Naive thymus-derived CD4-positive, alpha-beta T cell (primary cell): Measurements from ENCODE around the gene CLEC2B. TPM values are rescaled to one million over a fixed set of nuclear protein-coding genes. Genes with fewer than 3 reads are reported as not detected.

Experiments
- ATAC-seq: fragments of 150-1000 bp; cut with Tn5 transposase; 2 replicates; pipeline ENCODE4 v1.10.0; 2021; ENCODE audit warnings: mild to moderate bottlenecking, moderate library complexity
- CTCF ChIA-PET: fragments of 350-600 bp; sonication (Branson Sonifier 250); formaldehyde crosslinking; loops from one replicate; lab custom pipeline; 2021; ENCODE audit warnings: antibody characterized with exemption; lab: Charles Lee
- POLR2A ChIA-PET: fragments of 350-600 bp; sonication (Branson Sonifier 250); formaldehyde crosslinking; loops from one replicate; lab custom pipeline; 2021; ENCODE audit warnings: antibody characterized with exemption, inconsistent platforms; lab: Charles Lee
- DNase-seq, 9 donors: peaks; one replicate each; pipeline versions ENCODE4 v3.0.0 to v3.0.0-alpha.2; 2020 to 2022; ENCODE audit warnings: mixed read lengths in 1 of 9
- H3K27ac ChIP-seq: one replicate; pipeline ENCODE4 v1.7.0; 2013; ENCODE audit warnings: mild to moderate bottlenecking, low read depth, low read length, moderate library complexity
- H3K27me3 ChIP-seq, 2 donors: one replicate each; pipeline ENCODE4 v1.7.0; 2013; ENCODE audit warnings: low read length in 2 of 2, mild to moderate bottlenecking in 2 of 2, moderate library complexity in 2 of 2; ENCODE audit not compliant: control insufficient read depth in 2 of 2, insufficient read depth in 2 of 2
- H3K36me3 ChIP-seq, 3 experiments: 1 replicate in 2 of 3; 2 replicates in 1 of 3; pipeline ENCODE4 v1.7.0; 2013; ENCODE audit warnings: low read length in 3 of 3, mild to moderate bottlenecking in 3 of 3, moderate library complexity in 1 of 3; ENCODE audit not compliant: insufficient read depth in 3 of 3, control insufficient read depth in 2 of 3
- H3K4me1 ChIP-seq, 2 donors: one replicate each; pipeline ENCODE4 v1.7.0; 2013; ENCODE audit warnings: low read length in 2 of 2, mild to moderate bottlenecking in 2 of 2, moderate library complexity in 1 of 2; ENCODE audit not compliant: control insufficient read depth in 2 of 2, insufficient read depth in 2 of 2
- H3K4me3 ChIP-seq: 2 replicates; pipeline ENCODE4 v1.7.0; 2013; ENCODE audit warnings: mild to moderate bottlenecking, low read length
- H3K9me3 ChIP-seq, 3 experiments: 1 replicate in 2 of 3; 2 replicates in 1 of 3; pipeline ENCODE4 v1.7.0; 2013; ENCODE audit warnings: low read length in 3 of 3; ENCODE audit not compliant: control insufficient read depth in 2 of 3
- H3K27ac Mint-ChIP-seq, 9 donors: one replicate each; pipeline ENCODE4 v1.8.0; 2020 to 2022; ENCODE audit warnings: mixed read lengths in 9 of 9, mild to moderate bottlenecking in 8 of 9, moderate library complexity in 5 of 9, inconsistent platforms in 2 of 9
- H3K27me3 Mint-ChIP-seq, 5 donors: one replicate each; pipeline ENCODE4 v1.8.0; 2021 to 2022; ENCODE audit warnings: mixed read lengths in 5 of 5, mild to moderate bottlenecking in 1 of 5
- H3K36me3 Mint-ChIP-seq, 5 donors: one replicate each; pipeline ENCODE4 v1.8.0; 2020 to 2022; ENCODE audit warnings: mixed read lengths in 5 of 5, mild to moderate bottlenecking in 3 of 5, inconsistent platforms in 1 of 5
- H3K4me1 Mint-ChIP-seq, 7 donors: one replicate each; pipeline ENCODE4 v1.8.0; 2020 to 2022; ENCODE audit warnings: mixed read lengths in 7 of 7, mild to moderate bottlenecking in 3 of 7, inconsistent platforms in 1 of 7
- H3K4me3 Mint-ChIP-seq, 10 donors: one replicate each; pipeline ENCODE4 v1.8.0; 2020 to 2022; ENCODE audit warnings: mild to moderate bottlenecking in 10 of 10, mixed read lengths in 10 of 10, moderate library complexity in 6 of 10, inconsistent platforms in 2 of 10
- H3K9me3 Mint-ChIP-seq, 11 donors: one replicate each; pipeline ENCODE4 v1.8.0; 2020 to 2022; ENCODE audit warnings: mixed read lengths in 11 of 11, mild to moderate bottlenecking in 4 of 11, inconsistent platforms in 1 of 11, moderate library complexity in 1 of 11
- intact Hi-C, 2 donors: fragments of 100-400 bp; cut with micrococcal nuclease; formaldehyde crosslinking; loops; one replicate each; pipeline ENCODE4 v1.15.1; 2023
- polyA plus RNA-seq, 2 donors: library from polyadenylated mRNA; unstranded; fragments of 300-500 nt; fragmentation: Illumina TruSeq; gene quantifications; one replicate each; pipeline ENCODE4 v1.2.3, GENCODE V29; 2021
- total RNA-seq, 6 experiments: library from RNA in 5 of 6; stranded (reverse) in 5 of 6; gene quantifications; 1 replicate in 5 of 6; 2 replicates in 1 of 6; pipeline ENCODE4 v1.2.3 and lab custom pipeline; 2021 to 2026

Gene CLEC2B
- total RNA-seq (10 to 100 TPM; 50.1 to 86.8 (median 73.8) TPM), polyA plus RNA-seq (10 to 100 TPM; 22.1 to 61.2 TPM), total RNA-seq (lab: John Stamatoyannopoulos, UW) (65.1 reads per million, percentile 76 among the genes with 10 or more reads in this experiment)

- peaks cover 0 to 15% (median 3%) of the 10 kb centered on the region in 5 donors for H3K36me3 Mint-ChIP-seq
- H3K4me3 Mint-ChIP-seq: peak within 1 kb of the TSS; percentile 87 to 99 (median 93)
- intact Hi-C loops: loop anchor here (1.0 to 5.0 kb wide), 17 partner anchors 15 to 743 kb away; partner anchors contain the start of genes GABARAPL1 (in 2 of the 2), CD69 (in 1 of the 2) and MAGOHB (in 1 of the 2)
- peak within 1 kb of the TSS; percentile 94 for H3K27ac ChIP-seq
- peaks cover 7 to 14% of the 10 kb centered on the region in 2 donors for H3K4me1 ChIP-seq
- H3K36me3 ChIP-seq: no peaks in the 10 kb centered on the region
- no peaks in the 10 kb centered on the region for H3K27me3 ChIP-seq
- peak within 1 kb of the TSS; percentile 97 to 100 (median 99) for H3K27ac Mint-ChIP-seq
- ATAC-seq (peak; percentile 83), DNase-seq (peak in 7 of 9 donors; percentile 54 to 71 (median 58))
- peak within 1 kb of the TSS; percentile 68 for H3K4me3 ChIP-seq
- no peaks in the 10 kb centered on the region for H3K27me3 Mint-ChIP-seq
- CTCF ChIA-PET: interaction anchor here (0.6 to 2.7 kb wide), 4 partner anchors 53 to 127 kb away, joined by 3 to 9 read pairs (median 4); no protein-coding TSS in a partner anchor
- no peaks in the 10 kb centered on the region for H3K9me3 Mint-ChIP-seq
- H3K4me1 Mint-ChIP-seq: peaks cover 7 to 44% (median 29%) of the 10 kb centered on the region in 7 donors
- POLR2A ChIA-PET: interaction anchor here (0.6 to 4.2 kb wide), 29 partner anchors 11 to 343 kb away, joined by 3 to 88 read pairs (median 4); partner anchors contain the start of genes CD69, CLEC2D and GABARAPL1
- H3K9me3 ChIP-seq: no peaks in the 10 kb centered on the region
Observed at GRCh38 chr12:9869307-9870161, at the start of gene CLEC2B. Gene CLEC2B (minus strand): TSS chr12:9869354.

- peaks cover 5 to 52% (median 15%) of the 10 kb centered on the region in 5 donors for H3K36me3 Mint-ChIP-seq
- intact Hi-C loops: no loop called here
- DNase-seq: no peak
Observed at GRCh38 chr12:9911708-9912107, 42.6 kb upstream of the CLEC2B start.

GRCh38 chr12:9910716-9911421 is 41.7 kb upstream of the CLEC2B start:
- peak overlapping the region in 1 of 10 donors; percentile 5 for H3K4me3 Mint-ChIP-seq
- Histone ChIP-seq H3K4me1 (peaks cover 9 to 16% of the 10 kb centered on the region in 2 donors), H3K4me3 (no peak overlapping the region), H3K27me3 (no peaks in the 10 kb centered on the region), H3K27ac (no peak overlapping the region), H3K36me3 (no peaks in the 10 kb centered on the region), H3K9me3 (peaks cover 0 to 23% (median 8%) of the 10 kb centered on the region in 3 experiments)
- H3K27me3 Mint-ChIP-seq: peaks cover 0 to 12% (median 0%) of the 10 kb centered on the region in 5 donors
- H3K36me3 Mint-ChIP-seq: peaks cover 5 to 58% (median 15%) of the 10 kb centered on the region in 5 donors
- ChIA-PET POLR2A (no interaction called here), CTCF (interaction anchor here (0.9 kb wide), 1 partner anchor 160 kb away, joined by 7 read pairs; no protein-coding TSS in a partner anchor)
- peak overlapping the region in 5 of 9 donors; percentile 25 to 61 (median 52) for H3K27ac Mint-ChIP-seq
- intact Hi-C loops: no loop called here
- peaks cover 11 to 40% (median 35%) of the 10 kb centered on the region in 7 donors for H3K4me1 Mint-ChIP-seq
- H3K9me3 Mint-ChIP-seq: peaks cover 5 to 45% (median 22%) of the 10 kb centered on the region in 11 donors
- DNase-seq (no peak), ATAC-seq (no peak)

More at GRCh38 chr12:9911708-9912107, 42.6 kb upstream of the CLEC2B start:
- no peak overlapping the region for H3K27ac ChIP-seq
- no peak overlapping the region for H3K4me3 Mint-ChIP-seq
- H3K27me3 Mint-ChIP-seq: peaks cover 0 to 12% (median 0%) of the 10 kb centered on the region in 5 donors
- H3K36me3 ChIP-seq: no peaks in the 10 kb centered on the region
- H3K4me1 ChIP-seq: peaks cover under 1 to 8% of the 10 kb centered on the region in 2 donors
- no peak for ATAC-seq
- no peak overlapping the region for H3K4me3 ChIP-seq
- H3K27ac Mint-ChIP-seq: no peak overlapping the region
- H3K27me3 ChIP-seq: no peaks in the 10 kb centered on the region
- H3K4me1 Mint-ChIP-seq: peaks cover 9 to 32% (median 27%) of the 10 kb centered on the region in 7 donors
- CTCF ChIA-PET: interaction anchor here (0.9 to 1.6 kb wide), 2 partner anchors 28 to 161 kb away, joined by 4 to 7 read pairs; no protein-coding TSS in a partner anchor
- POLR2A ChIA-PET: interaction anchor here (0.7 kb wide), 1 partner anchor 215 kb away, joined by 3 read pairs; no protein-coding TSS in a partner anchor
- H3K9me3 ChIP-seq: peaks cover 0 to 23% (median 8%) of the 10 kb centered on the region in 3 experiments
- H3K9me3 Mint-ChIP-seq: peaks cover 5 to 45% (median 22%) of the 10 kb centered on the region in 11 donors

- Histone ChIP-seq H3K27me3 (no peaks in the 10 kb centered on the region), H3K27ac (no peak overlapping the region), H3K9me3 (peaks cover 0 to 23% (median 8%) of the 10 kb centered on the region in 3 experiments), H3K4me3 (no peak overlapping the region), H3K36me3 (no peaks in the 10 kb centered on the region), H3K4me1 (peaks cover 9 to 20% of the 10 kb centered on the region in 2 donors)
- Mint-ChIP-seq H3K27ac (peak overlapping the region in 4 of 9 donors; percentile 12 to 98 (median 52)), H3K4me1 (peaks cover 16 to 50% (median 41%) of the 10 kb centered on the region in 7 donors), H3K36me3 (peaks cover 5 to 63% (median 15%) of the 10 kb centered on the region in 5 donors), H3K27me3 (peaks cover 0 to 6% (median 0%) of the 10 kb centered on the region in 5 donors), H3K9me3 (peaks cover 5 to 45% (median 22%) of the 10 kb centered on the region in 11 donors), H3K4me3 (no peak overlapping the region)
- POLR2A ChIA-PET: interaction anchor here (0.8 to 5.7 kb wide), 2 partner anchors 16 to 42 kb away, joined by 3 to 47 read pairs; partner anchors contain the start of gene CLEC2B
- DNase-seq: no peak
- CTCF ChIA-PET: interaction anchor here (1.1 kb wide), 1 partner anchor 13 kb away, joined by 3 read pairs; no protein-coding TSS in a partner anchor
- no peak for ATAC-seq
- intact Hi-C loops: loop anchor here in 1 of 2 donors (5.0 kb wide), 1 partner anchor 42 kb away; the partner anchor contains the start of gene CLEC2B
Observed at GRCh38 chr12:9909724-9910123, 40.6 kb upstream of the CLEC2B start.

- H3K4me1 ChIP-seq: peaks cover 9 to 20% of the 10 kb centered on the region in 2 donors
- H3K27me3 ChIP-seq: no peaks in the 10 kb centered on the region
- H3K4me3 Mint-ChIP-seq: peak overlapping the region in 3 of 10 donors; percentile 16 to 76 (median 24)
- peaks cover 0 to 23% (median 8%) of the 10 kb centered on the region in 3 experiments for H3K9me3 ChIP-seq
- no peaks in the 10 kb centered on the region for H3K27me3 Mint-ChIP-seq
- H3K9me3 Mint-ChIP-seq: peaks cover 7 to 56% (median 24%) of the 10 kb centered on the region in 11 donors
- H3K4me3 ChIP-seq: no peak overlapping the region
- ChIA-PET CTCF (no interaction called here), POLR2A (interaction anchor here (5.7 kb wide), 1 partner anchor 41 kb away, joined by 47 read pairs; the partner anchor contains the start of gene CLEC2B)
- H3K4me1 Mint-ChIP-seq: peaks cover 16 to 50% (median 41%) of the 10 kb centered on the region in 7 donors
- H3K36me3 ChIP-seq: no peaks in the 10 kb centered on the region
- no peak for DNase-seq
- peaks cover 5 to 72% (median 15%) of the 10 kb centered on the region in 5 donors for H3K36me3 Mint-ChIP-seq
- H3K27ac ChIP-seq: no peak overlapping the region
- intact Hi-C loops: loop anchor here in 1 of 2 donors (5.0 kb wide), 1 partner anchor 41 kb away; the partner anchor contains the start of gene CLEC2B
- H3K27ac Mint-ChIP-seq: peak overlapping the region in 3 of 9 donors; percentile 32 to 98 (median 57)
- no peak for ATAC-seq
Observed at GRCh38 chr12:9908350-9908749, 39.2 kb upstream of the CLEC2B start.
